ENCODE data around the gene GLB1L3.

- TF ChIP-seq CTCF (conservative IDR thresholded peaks at IDR 0.05; ENCODE audit: low read depth, low read length) (no peak), RAD21 (IDR thresholded peaks at IDR 0.05; ENCODE audit: low read length) (no peak), USF2 (IDR thresholded peaks at IDR 0.05; ENCODE audit: low read depth, low read length) (no peak), RFX5 (IDR thresholded peaks at IDR 0.05; ENCODE audit: low read depth, low read length) (no peak)
Observed at GRCh38 chr11:134333312-134333711, 57.1 kb downstream of the GLB1L3 start.

All from IMR-90 (cell line).